CD4-positive, alpha-beta T cell (primary cell): ENCODE results near the gene NR3C2. TPM values are rescaled to one million over a fixed set of nuclear protein-coding genes. Genes with fewer than 3 reads are reported as not detected.

Experiments
- ATAC-seq: fragments of 200-7000 bp; cut with Tn5 transposase; one replicate; pipeline ENCODE4 v1.10.0; 2022; ENCODE audit warnings: mild to moderate bottlenecking; ENCODE audit not compliant: poor library complexity
- CTCF ChIA-PET: fragments of 350-600 bp; sonication (Branson Sonifier 250); formaldehyde crosslinking; loops from one replicate; lab custom pipeline; 2021; ENCODE audit warnings: antibody characterized with exemption, inconsistent platforms; lab: Charles Lee
- POLR2A ChIA-PET: fragments of 350-600 bp; sonication (Branson Sonifier 250); formaldehyde crosslinking; loops from one replicate; lab custom pipeline; 2021; ENCODE audit warnings: antibody characterized with exemption, inconsistent platforms; lab: Charles Lee
- DNase-seq, 14 experiments: peaks; one replicate each; pipeline ENCODE4 v3.0.0-alpha.2; 2013 to 2020; ENCODE audit warnings: mixed read lengths in 2 of 14
- H3K27ac ChIP-seq, 2 donors: one replicate each; pipeline versions ENCODE4 v1.5.1 to v1.7.0; 2013; ENCODE audit warnings: low read length in 2 of 2, low read depth in 1 of 2, mild to moderate bottlenecking in 1 of 2
- H3K27me3 ChIP-seq, 2 experiments: 1 replicate in 1 of 2; 2 replicates in 1 of 2; pipeline versions ENCODE4 v1.6.1 to v1.7.0; 2013; ENCODE audit warnings: low read length in 2 of 2, control low read depth in 1 of 2, mild to moderate bottlenecking in 1 of 2, moderate library complexity in 1 of 2; ENCODE audit not compliant: insufficient read depth in 2 of 2, control insufficient read depth in 1 of 2
- H3K36me3 ChIP-seq: one replicate; pipeline ENCODE4 v1.6.1; 2013; ENCODE audit warnings: low read length, control low read depth; ENCODE audit not compliant: insufficient read depth
- H3K4me1 ChIP-seq: one replicate; pipeline ENCODE4 v1.6.1; 2013; ENCODE audit warnings: low read length, control low read depth; ENCODE audit not compliant: insufficient read depth
- H3K4me3 ChIP-seq: one replicate; pipeline ENCODE4 v1.5.1; 2013; ENCODE audit warnings: mild to moderate bottlenecking, low read length, moderate library complexity
- H3K9me3 ChIP-seq, 2 experiments: 1 replicate in 1 of 2; 2 replicates in 1 of 2; pipeline versions ENCODE4 v1.6.1 to v1.7.0; 2013; ENCODE audit warnings: low read length in 2 of 2, mild to moderate bottlenecking in 2 of 2, control low read depth in 1 of 2, moderate library complexity in 1 of 2; ENCODE audit not compliant: control insufficient read depth in 1 of 2, insufficient read depth in 1 of 2
- H3K27ac Mint-ChIP-seq: one replicate; pipeline ENCODE4 v1.8.0; 2020; ENCODE audit warnings: mixed read lengths
- H3K27me3 Mint-ChIP-seq: one replicate; pipeline ENCODE4 v1.8.0; 2021; ENCODE audit warnings: mixed read lengths
- H3K36me3 Mint-ChIP-seq: one replicate; pipeline ENCODE4 v1.8.0; 2021; ENCODE audit warnings: low read depth, mixed read lengths
- H3K4me1 Mint-ChIP-seq: one replicate; pipeline ENCODE4 v1.8.0; 2021; ENCODE audit warnings: low read depth, mixed read lengths
- H3K4me3 Mint-ChIP-seq: one replicate; pipeline ENCODE4 v1.8.0; 2020; ENCODE audit warnings: mild to moderate bottlenecking, mixed read lengths
- H3K9me3 Mint-ChIP-seq: one replicate; pipeline ENCODE4 v1.8.0; 2020; ENCODE audit warnings: mixed read lengths
- intact Hi-C, 2 experiments: fragments of 100-400 bp; cut with DNase I in 1 of 2; cut with micrococcal nuclease in 1 of 2; formaldehyde crosslinking; loops; one replicate each; pipeline versions ENCODE4 v1.15.1 to v1.9.0; 2023 to 2025; cut with DNase I, micrococcal nuclease
- total RNA-seq, 174 experiments: library from RNA in 2 of 174; stranded (reverse) in 2 of 174; gene quantifications; one replicate each; pipeline ENCODE4 v1.2.3 and lab custom pipeline; 2021 to 2026
- TF ChIP-seq, protein P1 (sequence below): fragments of 200-600 bp; IDR thresholded peaks from one replicate; pipeline ENCODE4 v1.8.0; 2022; ENCODE audit warnings: antibody characterized with exemption, mild to moderate bottlenecking

Gene NR3C2
- total RNA-seq, 2 experiments from 2014 or later: 31.6 to 35.0 TPM

DNA sequence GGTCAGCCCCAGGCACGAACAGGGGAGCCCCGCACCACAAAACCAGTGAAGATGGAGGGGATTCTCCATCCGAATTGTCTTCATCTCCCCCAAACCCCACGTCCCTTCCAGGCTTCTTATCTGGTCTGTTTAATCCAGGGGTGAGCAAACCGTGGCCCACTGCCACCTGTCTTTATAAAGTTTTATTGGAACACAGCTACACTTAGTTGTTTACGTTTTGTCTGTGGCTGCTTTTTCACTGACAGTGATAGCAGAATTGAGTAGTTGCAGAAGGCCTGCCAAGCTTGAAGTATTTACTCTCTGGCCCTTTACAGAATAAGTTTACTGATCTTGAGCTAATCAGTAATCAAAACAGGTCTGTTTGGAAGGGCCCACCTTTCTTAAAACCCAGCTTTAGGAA lies 386.4 kb downstream of the NR3C2 start:
- intact Hi-C loops: no loop called here
- ATAC-seq: no peak
- Mint-ChIP-seq H3K4me1 (peaks cover 94% of the 10 kb centered on the region), H3K9me3 (peaks cover 3% of the 10 kb centered on the region), H3K36me3 (peaks cover 28% of the 10 kb centered on the region), H3K27me3 (no peaks in the 10 kb centered on the region), H3K4me3 (peak overlapping the region; percentile 28), H3K27ac (peak overlapping the region; percentile 91)
- ChIA-PET POLR2A (interaction anchor here (1.1 to 7.4 kb wide), 2 partner anchors 327 to 388 kb away, joined by 3 to 92 read pairs; partner anchors contain the start of gene NR3C2), CTCF (no interaction called here)
- Histone ChIP-seq H3K4me1 (peaks cover 80% of the 10 kb centered on the region), H3K27me3 (no peaks in the 10 kb centered on the region), H3K36me3 (no peaks in the 10 kb centered on the region), H3K27ac (peak overlapping the region in 1 of 2 donors; percentile 15), H3K9me3 (peaks cover 0 to 15% of the 10 kb centered on the region in 2 experiments), H3K4me3 (no peak overlapping the region)
- TF ChIP-seq, protein P1, sequence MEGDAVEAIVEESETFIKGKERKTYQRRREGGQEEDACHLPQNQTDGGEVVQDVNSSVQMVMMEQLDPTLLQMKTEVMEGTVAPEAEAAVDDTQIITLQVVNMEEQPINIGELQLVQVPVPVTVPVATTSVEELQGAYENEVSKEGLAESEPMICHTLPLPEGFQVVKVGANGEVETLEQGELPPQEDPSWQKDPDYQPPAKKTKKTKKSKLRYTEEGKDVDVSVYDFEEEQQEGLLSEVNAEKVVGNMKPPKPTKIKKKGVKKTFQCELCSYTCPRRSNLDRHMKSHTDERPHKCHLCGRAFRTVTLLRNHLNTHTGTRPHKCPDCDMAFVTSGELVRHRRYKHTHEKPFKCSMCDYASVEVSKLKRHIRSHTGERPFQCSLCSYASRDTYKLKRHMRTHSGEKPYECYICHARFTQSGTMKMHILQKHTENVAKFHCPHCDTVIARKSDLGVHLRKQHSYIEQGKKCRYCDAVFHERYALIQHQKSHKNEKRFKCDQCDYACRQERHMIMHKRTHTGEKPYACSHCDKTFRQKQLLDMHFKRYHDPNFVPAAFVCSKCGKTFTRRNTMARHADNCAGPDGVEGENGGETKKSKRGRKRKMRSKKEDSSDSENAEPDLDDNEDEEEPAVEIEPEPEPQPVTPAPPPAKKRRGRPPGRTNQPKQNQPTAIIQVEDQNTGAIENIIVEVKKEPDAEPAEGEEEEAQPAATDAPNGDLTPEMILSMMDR: no peak
- DNase-seq: no peak

DNA sequence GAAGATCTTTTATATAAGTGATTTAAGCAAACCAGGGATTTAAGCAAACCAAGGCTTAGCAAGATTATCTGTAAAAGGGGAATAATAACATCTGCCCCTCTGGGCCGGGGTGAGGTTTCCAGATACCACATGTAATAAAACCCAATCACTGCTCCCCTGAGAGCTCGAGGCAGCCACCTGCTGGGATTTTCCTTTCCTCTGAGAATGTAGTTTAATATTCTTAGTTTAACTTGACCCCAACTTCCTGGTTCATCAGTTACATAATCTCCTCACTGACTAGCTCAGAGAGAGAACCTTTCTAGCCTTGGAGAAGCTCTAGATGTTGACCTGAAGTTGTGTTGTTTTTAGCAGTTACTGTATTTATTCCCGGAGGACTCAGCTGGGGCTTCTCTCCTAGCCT lies 387.9 kb downstream of the NR3C2 start:
- Mint-ChIP-seq H3K27ac (peak overlapping the region; percentile 91), H3K4me3 (peak overlapping the region; percentile 50), H3K9me3 (no peaks in the 10 kb centered on the region), H3K36me3 (peaks cover 21% of the 10 kb centered on the region), H3K4me1 (peaks cover 85% of the 10 kb centered on the region), H3K27me3 (no peaks in the 10 kb centered on the region)
- Histone ChIP-seq H3K36me3 (no peaks in the 10 kb centered on the region), H3K4me3 (no peak overlapping the region), H3K4me1 (peaks cover 71% of the 10 kb centered on the region), H3K27me3 (no peaks in the 10 kb centered on the region), H3K27ac (peak overlapping the region; percentile 32 to 68), H3K9me3 (peaks cover 0 to 9% of the 10 kb centered on the region in 2 experiments)
- DNase-seq (peak in 3 of 14 experiments; percentile 44 to 66 (median 47)), ATAC-seq (no peak)
- intact Hi-C loops: loop anchor here in 1 of 2 experiments (5.0 kb wide), 1 partner anchor 393 kb away; no protein-coding TSS in a partner anchor
- ChIA-PET CTCF (no interaction called here), POLR2A (interaction anchor here (1.2 to 7.4 kb wide), 4 partner anchors 9 to 389 kb away, joined by 3 to 92 read pairs (median 8); partner anchors contain the start of gene NR3C2)
- TF ChIP-seq, protein P1: no peak

DNA sequence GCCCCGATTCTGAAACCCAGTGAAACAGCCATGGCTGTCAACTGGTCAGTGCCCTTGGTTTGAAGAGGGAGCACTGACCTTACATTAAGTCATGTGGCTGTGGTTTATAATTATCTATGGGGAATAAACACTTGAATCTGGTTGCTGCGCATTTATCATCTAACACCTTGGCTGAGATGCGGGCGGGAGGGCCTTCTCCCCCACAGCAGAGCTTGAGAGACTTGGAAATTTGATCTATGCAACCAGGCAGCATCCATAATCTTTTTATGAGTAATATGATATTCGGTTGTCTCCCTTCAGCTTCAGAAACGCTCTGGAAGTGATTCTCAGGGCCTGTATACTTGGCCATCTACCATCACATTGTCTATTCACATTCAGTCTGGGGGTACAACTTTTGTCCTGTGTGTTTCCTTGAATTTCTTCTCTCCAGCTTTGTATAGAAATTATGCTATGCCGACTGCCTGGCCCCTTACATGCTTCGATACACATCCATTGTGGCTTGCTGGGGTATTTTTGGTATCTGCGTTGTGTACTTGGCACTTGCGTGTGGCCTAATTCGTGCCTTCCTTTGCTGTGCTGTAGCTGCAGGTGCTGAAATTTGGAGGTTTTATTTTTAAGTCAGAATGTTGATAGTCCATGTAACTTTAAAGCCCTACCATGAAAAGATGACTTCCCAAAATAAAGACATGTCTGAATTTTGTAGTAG lies 388.8 kb downstream of the NR3C2 start:
- DNase-seq: no peak
- H3K36me3 Mint-ChIP-seq: peaks cover 17% of the 10 kb centered on the region
- Histone ChIP-seq H3K4me1 (peaks cover 69% of the 10 kb centered on the region), H3K36me3 (no peaks in the 10 kb centered on the region), H3K4me3 (no peak overlapping the region), H3K9me3 (peaks cover 0 to 9% of the 10 kb centered on the region in 2 experiments), H3K27me3 (no peaks in the 10 kb centered on the region), H3K27ac (peak overlapping the region; percentile 32 to 68)
- no peaks in the 10 kb centered on the region for H3K27me3 Mint-ChIP-seq
- H3K4me3 Mint-ChIP-seq: peak overlapping the region; percentile 45
- H3K4me1 Mint-ChIP-seq: peaks cover 79% of the 10 kb centered on the region
- TF ChIP-seq, protein P1: no peak
- ChIA-PET POLR2A (interaction anchor here (1.2 to 7.4 kb wide), 5 partner anchors 8 to 390 kb away, joined by 4 to 92 read pairs (median 6); partner anchors contain the start of gene NR3C2), CTCF (no interaction called here)
- ATAC-seq: no peak
- no peaks in the 10 kb centered on the region for H3K9me3 Mint-ChIP-seq
- intact Hi-C loops: loop anchor here in 1 of 2 experiments (5.0 kb wide), 1 partner anchor 394 kb away; no protein-coding TSS in a partner anchor
- H3K27ac Mint-ChIP-seq: peak overlapping the region; percentile 91
